Mammary epithelial cell (primary cell): ENCODE data around the gene SS18.

Experiments used
- CTCF ChIP-seq, 2 donors: IDR thresholded peaks in 1 of 2; conservative IDR thresholded peaks in 1 of 2; 2 replicates each; pipeline ENCODE4 v1.5.1; 2011 to 2012; ENCODE audit warnings: inconsistent platforms in 2 of 2, low read length in 2 of 2, mild to moderate bottlenecking in 2 of 2, control low read depth in 1 of 2, low read depth in 1 of 2; ENCODE audit not compliant: insufficient read depth in 1 of 2; ENCODE audit errors: extremely low read depth in 1 of 2
- EZH2 ChIP-seq: IDR thresholded peaks from 2 replicates; pipeline ENCODE4 v1.6.1; 2012; ENCODE audit warnings: low read length, inconsistent platforms, borderline replicate concordance

- no peak for TF ChIP-seq CTCF (conservative IDR thresholded peaks at IDR 0.05 in 1 of 2, IDR thresholded peaks at IDR 0.05 in 1 of 2; ENCODE audit: extremely low read depth in 1 of 2, insufficient read depth in 1 of 2, low read depth in 1 of 2, low read length in 2 of 2)
- TF ChIP-seq EZH2 = no peak
Observed at GRCh38 chr18:25982153-25982552, 108.3 kb downstream of the SS18 start.
